GM20431 (cell line): ENCODE results near the gene KRT84.
"Not testable (repeated sequence)": the region's sequence is repeated elsewhere in the genome, so short reads cannot be mapped to it uniquely, and the experiment has no call there.

Experiments
- in situ Hi-C: fragments of 300-500 bp; cut with MseI, MboI; formaldehyde crosslinking; loops from one replicate; pipeline ENCODE4 v1.15.0; 2020; ENCODE audit warnings: low sequenced_read_pairs; ENCODE audit not compliant: unreplicated experiment

KRT84 gene

DNA sequence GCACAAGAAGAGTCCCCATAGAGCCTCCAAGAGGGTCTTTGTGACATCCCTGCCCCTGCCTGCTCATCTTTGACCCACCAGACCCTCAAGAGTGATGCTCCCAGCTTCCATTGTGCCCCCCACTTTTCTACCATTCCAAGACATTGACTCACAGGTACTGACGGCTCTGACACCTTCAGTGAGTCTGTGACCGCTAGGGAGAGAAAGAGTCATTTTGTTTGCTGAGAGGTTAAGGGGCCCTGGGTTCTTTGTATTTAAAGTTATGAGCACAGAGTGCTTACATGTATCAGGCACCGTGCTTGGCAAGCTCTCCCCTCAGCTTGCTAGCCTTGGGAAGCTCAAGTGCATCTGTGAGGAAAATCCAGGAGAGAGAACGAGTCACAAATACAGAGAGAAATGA is 27.8 kb upstream of the KRT84 start:
- in situ Hi-C loops, result no loop called here

DNA sequence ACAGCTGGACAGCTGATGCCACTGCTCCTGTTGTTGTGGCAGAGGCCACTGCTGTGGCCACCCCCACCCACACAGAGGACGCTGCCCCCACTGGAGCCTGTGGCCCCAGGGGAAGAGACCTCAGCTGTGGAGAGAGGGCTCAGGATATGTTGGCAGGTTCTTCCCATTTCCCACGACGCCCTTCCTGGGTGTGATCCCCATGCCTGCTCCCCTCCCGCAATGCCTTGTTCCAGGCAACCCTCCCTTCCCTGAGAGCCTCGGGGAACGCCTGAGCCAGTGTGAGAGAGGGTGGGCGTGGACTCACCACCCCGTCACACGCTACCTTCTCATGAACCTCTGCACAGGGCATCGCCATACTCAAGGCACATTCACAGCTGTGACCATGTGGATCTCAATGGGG is 26.4 kb upstream of the KRT84 start:
- in situ Hi-C loops, result no loop called here

- in situ Hi-C loops, result not testable (repeated sequence)
Observed at GRCh38 chr12:52410589-52411248, 25.3 kb upstream of the KRT84 start.

DNA sequence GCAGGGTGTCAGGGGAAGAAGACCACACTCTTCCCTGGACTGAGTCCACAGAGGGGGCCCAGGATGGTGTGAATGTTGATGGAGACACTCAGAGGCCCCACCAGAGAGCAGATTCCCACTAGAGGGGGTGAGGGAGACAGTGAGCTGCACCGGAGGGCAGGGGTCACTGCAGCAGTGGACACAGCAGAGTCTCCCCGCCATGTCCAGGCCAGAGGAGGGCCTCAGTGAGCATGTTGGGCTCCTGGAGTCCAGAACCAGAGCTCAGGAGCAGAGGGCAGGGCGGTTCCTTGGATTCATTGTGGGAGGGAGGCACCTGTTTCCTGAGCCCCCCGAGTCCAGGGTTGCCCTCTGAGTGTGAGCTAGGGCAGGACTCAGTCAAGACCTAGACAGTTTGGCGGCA is 22.5 kb upstream of the KRT84 start:
- in situ Hi-C loops, result no loop called here

DNA sequence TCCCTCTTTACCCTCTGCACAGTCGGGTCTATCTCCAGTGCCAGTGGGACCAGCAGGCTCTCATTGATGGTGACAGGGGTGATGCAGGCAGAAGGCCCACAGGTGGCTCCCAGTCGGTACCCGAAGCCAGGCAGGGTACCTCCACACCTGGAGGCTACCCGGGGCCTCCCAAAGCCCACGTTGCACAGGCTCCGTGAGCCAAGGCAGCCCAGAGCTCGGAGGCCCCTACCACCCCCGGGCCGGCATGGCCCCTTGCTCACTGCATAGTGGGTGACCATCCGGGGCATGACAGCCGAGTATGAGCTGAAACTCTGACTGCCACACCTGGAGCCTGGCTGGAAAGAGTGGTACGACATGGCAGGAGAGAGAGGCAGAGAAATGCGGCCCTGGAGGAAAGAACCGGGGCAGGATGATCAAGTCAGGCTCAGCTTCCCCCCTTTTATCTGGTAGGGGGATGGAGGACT is 20.5 kb upstream of the KRT84 start, which contains the start of gene KRT82:
KRT82 (minus strand) TSS at position 414 of the 464 bp plus-strand sequence; CDS start at position 356, 58 bp downstream.
- in situ Hi-C loops, result no loop called here

GRCh38 chr12:52404951-52405350 is 19.5 kb upstream of the KRT84 start:
- in situ Hi-C loops, result no loop called here

- in situ Hi-C loops, result no loop called here
Observed at GRCh38 chr12:52403561-52403960, 18.1 kb upstream of the KRT84 start.

DNA sequence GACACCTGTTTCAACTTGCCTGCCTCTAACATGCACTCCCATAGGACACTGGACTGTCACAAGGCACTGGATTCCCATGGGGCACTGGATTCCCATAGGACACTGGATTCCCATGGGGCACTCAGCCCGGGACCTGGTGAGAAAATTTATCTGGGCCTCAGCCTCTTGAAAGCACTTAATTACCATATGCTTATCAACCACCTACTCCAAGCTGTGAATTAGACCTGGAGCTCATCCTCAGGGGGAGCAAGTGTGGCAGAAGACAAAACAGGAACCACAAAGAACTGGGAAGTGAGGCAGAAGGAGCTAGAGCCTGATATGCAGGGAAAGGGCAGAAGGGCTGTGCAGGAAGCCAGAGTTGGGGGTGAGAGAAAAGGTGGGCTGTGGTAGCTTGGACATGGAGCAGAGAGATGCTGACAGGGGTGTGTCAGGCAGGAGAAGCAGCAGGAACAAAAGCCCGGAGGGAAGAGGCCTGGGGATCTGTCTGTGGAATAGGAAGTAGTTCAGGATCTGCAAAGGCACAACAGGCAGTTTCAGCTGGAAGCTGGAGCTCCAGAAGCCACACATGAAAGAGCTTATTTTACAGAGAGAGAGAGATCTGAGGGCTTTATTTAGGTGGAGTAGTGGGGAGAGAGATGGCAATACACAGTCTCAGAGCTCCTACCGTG is 17.6 kb upstream of the KRT84 start:
- in situ Hi-C loops, result no loop called here

DNA sequence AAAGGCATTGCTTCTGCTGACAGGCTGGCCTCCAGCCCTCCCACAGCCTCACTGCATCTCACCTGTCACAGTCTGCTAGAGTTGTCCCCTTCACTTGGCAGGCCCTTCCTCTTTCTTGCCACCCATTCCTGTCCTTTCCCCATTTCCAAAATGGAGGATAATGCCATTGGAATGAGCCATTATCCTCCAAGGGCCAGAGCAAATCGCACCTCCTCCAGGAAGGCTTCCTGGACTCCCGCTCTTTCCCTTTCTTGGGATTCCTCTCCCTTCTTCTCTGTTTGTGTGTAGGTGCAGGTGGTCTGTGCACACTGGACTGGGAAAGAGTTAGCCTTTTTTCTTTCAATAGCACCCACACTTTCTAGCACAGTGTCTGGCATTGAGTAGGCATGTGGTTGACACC is 16.9 kb upstream of the KRT84 start:
- in situ Hi-C loops, result no loop called here

DNA sequence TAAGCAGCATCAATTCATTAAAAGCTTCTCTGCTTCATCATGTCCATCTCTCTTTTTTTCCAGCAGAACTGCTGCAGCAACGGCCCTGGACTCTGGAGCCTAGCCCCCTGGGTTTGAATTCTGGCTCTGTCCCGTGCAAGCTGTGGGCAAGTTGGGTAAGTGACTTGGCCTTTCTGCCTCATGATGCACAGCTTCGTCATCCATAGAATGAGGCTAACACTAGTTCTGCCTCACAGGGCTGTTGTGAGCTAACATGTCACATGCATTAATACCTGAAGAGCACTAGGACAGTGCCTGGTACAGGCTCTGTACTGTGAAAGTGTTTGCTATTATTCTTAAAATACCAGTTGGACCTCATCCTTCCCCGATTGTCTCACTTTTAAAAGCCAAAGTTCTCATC is 16.5 kb upstream of the KRT84 start:
- in situ Hi-C loops, result no loop called here

- in situ Hi-C loops, result no loop called here
Observed at GRCh38 chr12:52401526-52401925, 16.1 kb upstream of the KRT84 start.

- in situ Hi-C loops, result no loop called here
Observed at GRCh38 chr12:52400906-52401305, 15.5 kb upstream of the KRT84 start.

- in situ Hi-C loops, result loop anchor here (25.0 kb wide), 1 partner anchor 488 kb away; no protein-coding TSS in a partner anchor
Observed at GRCh38 chr12:52399756-52400155, 14.3 kb upstream of the KRT84 start.

DNA sequence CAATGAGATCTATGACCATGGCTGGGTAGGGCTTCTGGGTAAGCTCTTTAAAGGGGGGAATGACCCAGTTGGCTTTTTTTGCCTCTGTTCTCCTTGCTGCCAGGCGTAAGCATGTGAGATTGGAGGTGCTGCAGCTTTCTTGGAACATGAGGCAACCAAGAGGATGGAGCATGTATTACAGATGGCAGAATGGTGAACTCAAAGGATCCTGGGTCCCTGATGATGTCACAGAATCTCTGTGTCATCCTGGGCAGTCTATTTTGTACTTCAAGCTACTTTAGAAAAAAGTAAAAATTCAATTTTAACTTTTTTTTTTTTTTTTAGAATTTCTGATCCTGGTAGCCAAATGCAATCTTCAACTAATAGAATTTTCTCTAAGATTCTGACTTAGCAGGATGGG is 12.7 kb upstream of the KRT84 start:
- in situ Hi-C loops, result loop anchor here (25.0 kb wide), 1 partner anchor 489 kb away; no protein-coding TSS in a partner anchor

DNA sequence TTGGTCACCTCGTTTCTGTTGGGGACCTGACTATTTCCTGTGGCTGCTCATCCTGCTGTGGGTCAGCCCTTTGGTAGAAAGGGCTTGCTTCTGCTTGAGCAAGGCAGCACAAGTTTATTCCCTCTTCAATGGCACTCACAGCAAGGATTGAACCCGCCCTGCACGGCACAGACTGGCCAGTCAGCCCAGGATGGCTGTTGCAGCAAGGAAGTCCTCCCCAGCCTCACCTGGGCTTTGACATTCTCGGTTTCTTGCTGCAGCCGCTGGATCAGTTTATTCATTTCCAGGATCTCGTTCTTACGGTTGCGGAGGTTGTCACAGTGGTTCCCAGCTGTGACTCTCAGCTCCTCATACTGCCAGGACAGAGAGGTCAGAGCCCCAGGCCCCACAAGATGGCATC is 11.2 kb upstream of the KRT84 start:
- in situ Hi-C loops, result loop anchor here (25.0 kb wide), 1 partner anchor 491 kb away; no protein-coding TSS in a partner anchor

DNA sequence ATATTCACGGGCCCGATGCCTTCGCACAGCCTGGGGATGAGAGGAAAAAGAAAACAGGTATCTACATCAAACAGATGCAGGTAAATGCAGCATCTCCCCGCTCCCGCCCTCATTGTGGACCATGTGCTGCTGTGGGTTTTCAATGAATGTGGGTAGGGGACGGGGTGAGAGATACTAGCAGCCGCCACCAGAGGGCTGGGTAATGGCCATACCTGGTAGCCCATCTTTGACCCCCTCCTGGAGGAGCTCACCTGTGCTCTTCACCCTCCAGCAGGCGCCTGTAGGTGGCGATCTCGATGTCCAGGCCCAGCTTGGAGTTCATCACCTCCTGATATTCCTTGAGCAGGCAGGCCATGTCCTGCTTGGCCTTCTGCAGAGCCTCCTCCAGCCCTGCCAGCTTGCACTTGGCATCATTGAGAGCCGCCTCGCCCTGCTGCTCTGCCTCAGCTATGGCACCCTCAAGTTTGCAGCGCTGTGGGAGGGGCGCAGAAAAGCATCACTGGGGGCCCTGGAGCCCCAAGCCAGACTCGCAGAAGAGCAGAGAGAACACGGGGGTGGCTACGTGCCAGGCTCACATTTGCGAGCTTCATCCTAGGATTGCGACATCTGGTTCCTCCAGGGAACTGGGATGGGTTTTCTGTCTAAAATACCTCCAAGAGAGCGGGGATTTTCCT is 10.4 kb upstream of the KRT84 start:
- in situ Hi-C loops, result loop anchor here (25.0 kb wide), 1 partner anchor 491 kb away; no protein-coding TSS in a partner anchor

DNA sequence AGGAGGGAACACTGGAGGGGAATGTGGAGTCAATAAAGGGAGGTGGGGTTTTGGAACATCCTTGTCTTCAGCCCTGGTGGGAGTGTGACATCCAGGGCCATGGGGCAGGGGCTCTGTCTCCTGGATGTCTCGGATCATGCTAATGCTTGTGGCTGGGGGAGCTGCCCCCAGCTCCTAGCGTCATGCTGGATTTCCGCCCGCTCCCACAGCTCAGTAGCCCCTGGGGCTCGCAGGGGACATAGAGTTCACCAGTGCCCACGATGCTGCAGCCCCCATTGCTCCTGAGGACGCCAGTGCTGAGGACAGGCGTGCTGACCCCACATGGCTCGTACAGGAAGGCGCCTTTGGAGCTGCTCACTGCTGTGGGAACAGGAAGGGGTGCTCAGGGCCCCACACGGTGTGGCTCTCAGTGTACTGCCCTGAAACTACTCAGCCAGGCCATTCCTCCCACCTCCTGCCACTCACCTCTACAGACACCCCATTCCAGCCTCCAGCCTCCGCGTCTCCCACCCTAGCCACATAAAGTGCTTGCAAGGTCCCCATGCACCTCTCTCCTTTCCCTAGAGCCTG is 9.5 kb upstream of the KRT84 start:
- in situ Hi-C loops, result loop anchor here (25.0 kb wide), 1 partner anchor 492 kb away; no protein-coding TSS in a partner anchor

- in situ Hi-C loops, result loop anchor here (25.0 kb wide), 1 partner anchor 495 kb away; no protein-coding TSS in a partner anchor
Observed at GRCh38 chr12:52392465-52393007, 7.1 kb upstream of the KRT84 start.

- in situ Hi-C loops, result loop anchor here (25.0 kb wide), 1 partner anchor 496 kb away; no protein-coding TSS in a partner anchor
Observed at GRCh38 chr12:52391618-52392002, 6.2 kb upstream of the KRT84 start.
